ENCODE data around the gene LBX1.

The LBX1 gene, protein sequence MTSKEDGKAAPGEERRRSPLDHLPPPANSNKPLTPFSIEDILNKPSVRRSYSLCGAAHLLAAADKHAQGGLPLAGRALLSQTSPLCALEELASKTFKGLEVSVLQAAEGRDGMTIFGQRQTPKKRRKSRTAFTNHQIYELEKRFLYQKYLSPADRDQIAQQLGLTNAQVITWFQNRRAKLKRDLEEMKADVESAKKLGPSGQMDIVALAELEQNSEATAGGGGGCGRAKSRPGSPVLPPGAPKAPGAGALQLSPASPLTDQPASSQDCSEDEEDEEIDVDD

GRCh38 chr10:101229266-101230182 lies at the start of gene LBX1:
LBX1 (minus strand) TSS chr10:101229463; CDS start chr10:101228815, 648 bp downstream.
- DNase-seq (ENCODE audit: low read depth), result no peak

GRCh38 chr10:101273741-101274140 lies 44.5 kb upstream of the LBX1 start:
- DNase-seq (ENCODE audit: low read depth), result no peak

DNA sequence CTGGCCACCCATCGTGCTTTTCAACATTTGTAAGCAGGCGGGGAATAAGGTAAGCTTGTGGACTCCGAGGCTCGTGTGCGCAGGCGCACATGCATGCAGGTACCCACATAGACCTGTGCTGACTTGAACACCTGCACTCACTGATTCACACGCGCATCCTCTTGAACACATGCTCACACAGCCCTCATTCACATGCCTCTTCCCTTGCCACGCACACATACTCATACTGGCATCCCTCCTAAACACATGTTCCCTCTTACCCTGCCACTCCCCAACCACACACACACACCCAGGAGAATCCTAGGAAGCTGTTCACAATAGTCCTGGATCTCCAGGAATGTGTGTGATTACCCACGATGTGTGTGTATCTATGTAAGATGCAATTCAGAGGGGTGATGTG lies 44.1 kb upstream of the LBX1 start:
- DNase-seq (ENCODE audit: low read depth), result no peak

DNA sequence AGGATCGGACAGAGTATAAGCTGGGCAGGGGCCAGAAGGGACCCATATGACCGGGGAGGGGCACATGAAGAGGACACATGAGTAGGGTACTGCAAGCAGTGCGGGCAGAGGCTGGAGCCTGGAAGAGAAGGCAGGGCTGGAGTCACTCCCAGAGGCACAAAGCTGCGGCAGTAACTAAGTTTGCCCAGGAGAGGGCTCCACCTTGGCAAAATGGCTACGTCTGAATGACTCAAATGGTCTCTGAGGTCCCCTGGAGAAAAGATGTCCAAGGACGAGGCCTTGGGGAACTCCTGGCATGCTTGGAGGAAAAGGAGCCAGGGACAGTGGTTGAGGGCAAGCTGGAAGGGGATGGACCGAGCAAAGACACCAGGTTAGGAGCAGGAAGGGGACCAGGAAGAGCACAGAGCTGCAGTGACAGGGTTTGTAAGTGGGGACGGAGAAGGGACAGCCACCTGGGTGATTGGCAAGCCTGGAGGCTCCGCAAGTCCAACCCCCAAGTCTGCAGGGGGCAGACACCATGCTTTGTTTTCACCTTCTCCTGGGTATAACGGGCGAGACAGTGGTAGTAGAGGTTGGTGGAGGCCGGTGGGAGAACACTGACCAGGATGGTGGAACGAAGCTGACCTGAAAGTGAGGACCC lies 43.1 kb upstream of the LBX1 start:
- peak; percentile 36 for DNase-seq (ENCODE audit: low read depth)

DNA sequence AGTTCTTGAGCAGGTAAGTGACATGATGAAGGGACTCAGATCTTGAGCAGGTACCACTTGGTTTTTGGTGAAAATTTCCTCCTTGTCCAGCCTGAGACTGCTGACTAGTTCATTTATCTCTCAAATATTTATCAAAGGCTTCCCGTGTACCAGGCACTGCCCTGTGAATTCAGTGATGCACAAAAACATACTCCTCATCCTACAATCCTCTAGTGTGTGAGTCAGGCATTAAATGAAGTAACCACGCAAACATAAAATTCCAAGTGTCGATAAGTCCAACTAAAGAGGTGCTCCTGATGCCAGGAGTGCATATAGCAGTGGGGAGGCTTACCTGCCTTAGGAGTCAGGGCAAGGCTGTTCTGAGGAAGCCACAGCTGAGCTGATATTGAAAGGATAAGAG lies 41.5 kb upstream of the LBX1 start:
- DNase-seq (ENCODE audit: low read depth), result no peak

DNA sequence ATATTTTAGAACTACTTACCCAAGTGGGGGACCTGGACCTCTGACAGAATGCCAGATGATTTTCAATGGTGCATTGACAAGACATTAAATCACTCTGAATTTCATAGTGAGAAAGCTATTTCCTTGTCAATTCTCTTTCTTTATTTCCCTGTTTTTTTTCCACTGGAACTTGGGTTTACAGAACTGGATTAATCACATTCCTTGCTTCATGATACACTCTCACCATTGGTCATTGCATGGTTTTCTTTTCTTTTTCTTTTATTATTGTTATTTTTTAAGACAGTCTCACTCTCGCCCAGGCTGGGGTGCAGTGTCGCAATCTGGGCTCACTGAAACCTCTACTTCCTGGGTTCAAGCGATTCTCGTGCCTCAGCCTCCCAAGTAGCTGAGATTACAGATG lies 38.5 kb upstream of the LBX1 start:
- DNase-seq (ENCODE audit: low read depth), result no peak

DNA sequence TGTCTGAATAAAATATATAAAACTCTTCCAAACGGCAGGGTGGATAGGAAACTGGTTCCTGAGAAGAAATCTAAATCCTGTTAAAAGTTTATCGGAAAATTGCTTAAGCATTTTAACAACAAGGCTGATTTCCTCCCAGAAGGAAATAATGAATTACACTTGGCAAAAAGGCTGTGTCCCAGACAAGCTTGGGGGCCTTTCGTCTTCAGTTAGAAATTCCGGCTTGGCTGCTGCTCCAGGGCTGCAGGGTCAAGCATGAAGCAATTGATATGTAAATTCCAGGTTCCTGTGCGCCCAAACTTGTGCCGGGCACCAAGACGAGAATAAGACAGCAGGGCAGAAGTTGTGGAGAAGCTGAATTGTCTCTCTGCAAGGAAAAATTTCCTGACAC lies 38.0 kb upstream of the LBX1 start:
- no peak for DNase-seq (ENCODE audit: low read depth)

- no peak for DNase-seq (ENCODE audit: low read depth)
Observed at GRCh38 chr10:101266381-101267289, 37.4 kb upstream of the LBX1 start.

DNA sequence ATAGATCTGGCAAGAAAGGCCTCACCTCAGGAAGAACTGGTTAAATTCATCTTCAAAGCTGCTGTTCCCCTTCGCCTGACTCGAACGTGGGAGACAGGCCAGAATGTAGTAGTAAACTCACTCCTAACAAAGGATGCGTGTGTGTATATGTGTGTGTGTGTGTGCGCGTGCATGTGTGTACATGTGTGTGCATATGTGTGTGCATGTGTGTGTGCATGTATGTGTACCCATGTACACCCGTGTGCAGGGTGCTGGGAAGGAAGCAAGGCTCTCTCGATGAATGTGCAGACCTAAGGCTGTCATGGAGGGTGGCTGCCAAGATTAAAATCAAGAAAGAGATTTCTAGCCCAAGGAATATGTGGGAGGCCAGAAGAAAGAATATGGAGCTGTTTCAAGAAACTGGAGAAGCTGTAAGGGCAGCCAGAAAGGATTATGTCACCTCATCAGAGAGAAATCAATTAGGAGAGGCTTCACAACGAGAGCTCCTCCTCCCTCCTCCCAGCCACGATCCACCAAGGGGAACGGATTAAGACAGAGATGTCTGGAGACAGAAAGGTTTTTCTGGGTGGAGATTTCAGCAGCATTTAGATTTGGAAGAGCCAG lies 34.0 kb upstream of the LBX1 start:
- DNase-seq (ENCODE audit: low read depth), result no peak

- DNase-seq (ENCODE audit: low read depth), result no peak
Observed at GRCh38 chr10:101262147-101262546, 32.9 kb upstream of the LBX1 start.

- DNase-seq (ENCODE audit: low read depth), result no peak
Observed at GRCh38 chr10:101261702-101262101, 32.4 kb upstream of the LBX1 start.

GRCh38 chr10:101260764-101261481 lies 31.7 kb upstream of the LBX1 start:
- DNase-seq (ENCODE audit: low read depth), result no peak

DNA sequence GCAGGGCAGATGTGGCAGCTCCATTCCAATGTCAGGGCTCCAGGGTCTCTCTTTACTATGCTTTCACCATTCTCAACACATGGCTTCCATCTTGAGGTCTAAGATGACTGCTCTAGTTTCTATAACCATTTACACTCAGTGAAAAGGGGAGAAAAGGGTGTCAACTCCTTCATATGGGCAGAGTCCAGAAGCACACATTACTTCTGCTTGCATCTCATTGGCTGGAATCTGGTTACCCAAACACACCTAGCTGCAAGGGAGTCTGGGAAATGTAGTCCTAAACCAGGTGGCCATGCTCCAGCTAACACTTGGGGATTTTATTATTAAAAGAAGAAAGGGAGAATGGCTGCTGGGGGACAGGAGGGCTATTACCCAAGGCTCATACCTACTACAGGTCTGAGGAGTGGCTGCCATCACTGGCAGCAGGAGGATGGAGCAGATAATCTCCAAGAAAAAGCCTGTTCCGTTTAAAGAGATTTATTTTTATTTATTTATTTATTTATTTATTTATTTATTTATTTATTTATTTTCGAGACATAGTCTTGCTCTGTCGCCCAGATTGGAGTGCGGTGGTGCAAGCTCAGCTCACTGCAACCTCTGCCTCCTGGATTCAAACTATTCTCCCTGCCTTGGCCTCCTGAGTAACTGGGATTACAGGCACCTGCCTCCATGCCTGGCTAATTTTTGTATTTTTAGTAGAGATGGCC lies 29.1 kb upstream of the LBX1 start:
- DNase-seq (ENCODE audit: low read depth), result no peak

- no peak for DNase-seq (ENCODE audit: low read depth)
Observed at GRCh38 chr10:101257491-101257890, 28.2 kb upstream of the LBX1 start.

GRCh38 chr10:101257084-101257483 lies 27.8 kb upstream of the LBX1 start:
- no peak for DNase-seq (ENCODE audit: low read depth)

GRCh38 chr10:101256387-101256786 lies 27.1 kb upstream of the LBX1 start:
- no peak for DNase-seq (ENCODE audit: low read depth)

- no peak for DNase-seq (ENCODE audit: low read depth)
Observed at GRCh38 chr10:101250136-101250535, 20.9 kb upstream of the LBX1 start.

DNA sequence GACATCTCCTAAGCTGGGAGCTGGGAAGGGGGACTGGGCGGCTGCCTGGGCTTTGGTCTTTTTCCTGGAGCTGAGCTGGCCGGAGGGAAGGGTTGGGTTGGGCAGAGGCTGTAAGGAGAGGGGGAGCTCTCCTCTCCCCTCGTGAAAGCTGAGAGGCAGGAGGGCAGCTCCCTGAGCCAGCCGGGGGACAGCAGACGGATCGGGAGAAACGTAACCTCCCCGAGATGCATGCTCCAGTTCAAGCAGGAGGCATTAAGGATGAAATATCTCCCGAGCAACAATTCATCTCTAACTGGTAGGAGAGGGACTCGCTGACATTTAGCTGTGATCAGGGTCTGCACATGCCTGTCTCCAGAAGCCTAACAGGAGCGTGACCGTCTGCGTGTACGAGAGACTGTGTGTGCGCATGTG lies 19.9 kb upstream of the LBX1 start:
- no peak for DNase-seq (ENCODE audit: low read depth)

DNA sequence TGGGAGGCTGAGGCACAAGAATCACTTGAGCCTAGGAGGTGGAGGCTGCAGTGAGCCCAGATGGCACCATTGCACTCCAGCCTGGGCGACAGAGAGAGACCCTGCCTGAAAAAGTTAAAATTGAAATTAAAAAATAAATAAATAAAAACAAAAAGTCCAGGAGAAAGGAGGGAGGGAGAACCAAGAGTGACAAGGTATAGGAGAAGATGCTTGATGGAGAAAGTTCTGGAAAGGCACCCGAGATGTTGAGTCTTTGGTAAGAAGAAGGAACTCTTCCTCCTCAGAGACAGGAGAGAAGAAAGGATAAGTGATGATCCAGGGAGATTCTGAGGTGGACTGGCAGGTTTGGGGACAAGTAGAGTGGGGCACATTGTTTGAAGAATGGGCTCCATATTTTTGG lies 17.4 kb upstream of the LBX1 start:
- no peak for DNase-seq (ENCODE audit: low read depth)

All from HS-5 (cell line).